Spleen (tissue), 13 donors: Measurements from ENCODE around the gene SLC6A1. TPM values are rescaled to one million over a fixed set of nuclear protein-coding genes. Genes with fewer than 3 reads are reported as not detected.

Experiments used
- DNase-seq: peaks from one replicate; pipeline ENCODE4 v3.0.0-alpha.2; 2020
- H3K27ac ChIP-seq, 8 donors: fragments of 200-600 bp; sonication (generic) in 7 of 8; 1 replicate in 4 of 8; 2 replicates in 4 of 8; pipeline versions ENCODE4 v1.5.0 to v1.8.0; 2016 to 2021; ENCODE audit warnings: inconsistent platforms in 4 of 8, mild to moderate bottlenecking in 4 of 8, moderate library complexity in 1 of 8
- H3K27me3 ChIP-seq, 7 donors: fragments of 200-600 bp; sonication (generic) in 6 of 7; replicated peaks in 1 of 7; 1 replicate in 4 of 7; 2 replicates in 3 of 7; pipeline versions ENCODE4 v1.5.0 to v1.8.0; 2016 to 2021; ENCODE audit warnings: inconsistent platforms in 3 of 7, mild to moderate bottlenecking in 1 of 7
- H3K36me3 ChIP-seq, 6 donors: fragments of 200-600 bp; sonication (generic) in 5 of 6; 1 replicate in 4 of 6; 2 replicates in 2 of 6; pipeline versions ENCODE4 v1.5.0 to v1.8.0; 2016 to 2021; ENCODE audit warnings: inconsistent platforms in 2 of 6
- H3K4me1 ChIP-seq, 6 donors: fragments of 200-600 bp; sonication (generic) in 5 of 6; 1 replicate in 3 of 6; 2 replicates in 3 of 6; pipeline versions ENCODE4 v1.5.0 to v1.8.0; 2016 to 2021; ENCODE audit warnings: inconsistent platforms in 3 of 6
- H3K4me3 ChIP-seq, 8 donors: fragments of 200-600 bp; sonication (generic) in 7 of 8; 1 replicate in 4 of 8; 2 replicates in 4 of 8; pipeline versions ENCODE4 v1.5.0 to v1.8.0; 2016 to 2021; ENCODE audit warnings: inconsistent platforms in 4 of 8, mild to moderate bottlenecking in 4 of 8, moderate library complexity in 2 of 8
- H3K9me3 ChIP-seq, 8 donors: fragments of 200-600 bp; sonication (generic) in 7 of 8; 1 replicate in 4 of 8; 2 replicates in 4 of 8; pipeline versions ENCODE4 v1.5.0 to v1.8.0; 2016 to 2021; ENCODE audit warnings: inconsistent platforms in 4 of 8
- POLR2A ChIP-seq, 3 donors: fragments of 450-650 bp; IDR thresholded peaks; one replicate each; pipeline ENCODE4 v1.5.1; 2017; ENCODE audit warnings: antibody characterized with exemption in 3 of 3, mild to moderate bottlenecking in 1 of 3
- POLR2AphosphoS5 ChIP-seq, 3 donors: sonication (generic); formaldehyde crosslinking; IDR thresholded peaks; one replicate each; pipeline ENCODE4 v1.5.1; 2017; ENCODE audit warnings: antibody characterized with exemption in 3 of 3
- WGBS, 5 donors: extraction: QIAGEN DNeasy Blood & Tissue Kit in 3 of 5; methylation state at CpG; one replicate each; pipeline versions ENCODE4 v1.1.5 to v1.1.7; 2013 to 2018; 5-methylcytosine and 5-hydroxymethylcytosine counted together
- intact Hi-C: fragments of 100-400 bp; cut with DNase I; formaldehyde crosslinking; loops from one replicate; pipeline ENCODE4 v1.15.0; 2023; ENCODE audit warnings: low total_unique reads
- long read RNA-seq, 2 donors: transcript quantifications; one replicate each; lab custom pipeline, GENCODE V29; 2026
- polyA plus RNA-seq, 3 donors: library from polyadenylated mRNA; stranded (reverse); fragments of 200-250 nt; gene quantifications; one replicate each; pipeline ENCODE4 v1.2.1, GENCODE V29; 2013
- total RNA-seq, 7 donors: library from RNA; depleted of rRNA in 3 of 7; stranded (reverse); fragments of >200 nt in 3 of 7; fragmentation: NEBNext Ultra II Directional in 4 of 7; extraction: Animal tissue kit (Norgen Biotek cat#: 25700) in 4 of 7; gene quantifications; one replicate each; pipeline versions ENCODE4 v1.1.0 to v1.2.1, GENCODE V29; 2016 to 2021
- TF ChIP-seq, protein P1 (sequence below), 11 experiments: fragments of 200-600 bp in 7 of 11; fragments of 450-650 bp in 4 of 11; sonication (generic) in 4 of 11; IDR thresholded peaks in 8 of 11; conservative IDR thresholded peaks in 3 of 11; 1 replicate in 7 of 11; 2 replicates in 4 of 11; pipeline versions ENCODE4 v1.4.0 to v1.8.0; 2016 to 2021; ENCODE audit warnings: antibody characterized with exemption in 11 of 11, inconsistent platforms in 4 of 11, mild to moderate bottlenecking in 1 of 11
- donor health status: healthy with polysubstance abuse.
- donor health status: DM: no; HTN: no; CAD: no; lungs with moderate emphysema.
- donor health status: DM: no; HTN: no; CAD: no.
- donor health status: Bipolar disorder and iron deficiency.
- donor health status: healthy.
- donor health status: DM: no; HTN: no; CAD: no.
- donor health status: DM: yes; HTN: yes; CAD: no.

SLC6A1 gene
- total RNA-seq (1 to 10 TPM in 5 of 7 donors, under 1 TPM in 2; 0.20 to 3.0 (median 1.2) TPM), polyA plus RNA-seq (under 1 TPM; 0.11 to 0.45 (median 0.13) TPM)
- long read RNA-seq, donor 1, result 0 reads
- long read RNA-seq, donor 2, full-length matches to known transcripts, result 1 of 1 reads
- long read RNA-seq, donor 2, partial matches to known transcripts, result 0 of 1 reads
- long read RNA-seq, donor 2, other reads (novel, unspliced or antisense), result 0 of 1 reads

- Histone ChIP-seq H3K27ac (no peak within 1 kb of the TSS), H3K9me3 (no peaks in the 10 kb centered on the region), H3K27me3 (peaks cover 3 to 86% (median 34%) of the 10 kb centered on the region in 7 donors), H3K4me1 (peaks cover 0 to 16% (median 6%) of the 10 kb centered on the region in 6 donors), H3K36me3 (no peaks in the 10 kb centered on the region), H3K4me3 (peak within 1 kb of the TSS in 6 of 8 donors; percentile 15 to 58 (median 26))
- intact Hi-C loops, result no loop called here
- 3 to 5% (median 3%) methylated on average over 26 to 69 of the region's 69 CpGs for WGBS, 5 donors
- TF ChIP-seq, protein P1, sequence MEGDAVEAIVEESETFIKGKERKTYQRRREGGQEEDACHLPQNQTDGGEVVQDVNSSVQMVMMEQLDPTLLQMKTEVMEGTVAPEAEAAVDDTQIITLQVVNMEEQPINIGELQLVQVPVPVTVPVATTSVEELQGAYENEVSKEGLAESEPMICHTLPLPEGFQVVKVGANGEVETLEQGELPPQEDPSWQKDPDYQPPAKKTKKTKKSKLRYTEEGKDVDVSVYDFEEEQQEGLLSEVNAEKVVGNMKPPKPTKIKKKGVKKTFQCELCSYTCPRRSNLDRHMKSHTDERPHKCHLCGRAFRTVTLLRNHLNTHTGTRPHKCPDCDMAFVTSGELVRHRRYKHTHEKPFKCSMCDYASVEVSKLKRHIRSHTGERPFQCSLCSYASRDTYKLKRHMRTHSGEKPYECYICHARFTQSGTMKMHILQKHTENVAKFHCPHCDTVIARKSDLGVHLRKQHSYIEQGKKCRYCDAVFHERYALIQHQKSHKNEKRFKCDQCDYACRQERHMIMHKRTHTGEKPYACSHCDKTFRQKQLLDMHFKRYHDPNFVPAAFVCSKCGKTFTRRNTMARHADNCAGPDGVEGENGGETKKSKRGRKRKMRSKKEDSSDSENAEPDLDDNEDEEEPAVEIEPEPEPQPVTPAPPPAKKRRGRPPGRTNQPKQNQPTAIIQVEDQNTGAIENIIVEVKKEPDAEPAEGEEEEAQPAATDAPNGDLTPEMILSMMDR (IDR thresholded peaks at IDR 0.05 in 8 of 11, conservative IDR thresholded peaks at IDR 0.05 in 3 of 11), result no peak
- TF ChIP-seq POLR2A (IDR thresholded peaks at IDR 0.05), result no peak
- DNase-seq, result no peak
Measured at GRCh38 chr3:10992017-10992942, at the start of gene SLC6A1. SLC6A1 (plus strand) TSS chr3:10992748; CDS start chr3:11017212, 24,464 bp downstream.

DNA sequence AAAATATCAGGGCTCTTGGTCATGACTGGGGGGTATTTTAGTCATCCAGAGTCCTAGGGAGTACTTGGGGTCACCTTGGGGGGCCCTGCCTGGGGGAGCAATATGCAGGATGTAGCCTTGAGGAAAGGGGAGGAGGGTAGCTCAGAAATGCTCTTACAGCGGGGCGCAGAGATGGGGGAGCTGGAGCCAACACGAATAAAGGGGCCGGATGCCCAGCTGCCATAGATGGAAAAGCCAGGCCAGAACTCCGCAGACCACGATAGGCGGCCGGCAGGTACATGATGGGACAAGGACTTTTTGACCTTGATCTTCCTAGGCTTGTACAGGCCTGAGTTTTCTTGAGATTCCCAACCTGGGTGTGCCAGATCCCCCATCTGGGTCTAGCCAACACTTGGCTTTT lies 47.7 kb upstream of the SLC6A1 start:
- TF ChIP-seq, protein P1 (IDR thresholded peaks at IDR 0.05 in 8 of 11, conservative IDR thresholded peaks at IDR 0.05 in 3 of 11), result no peak
- TF ChIP-seq POLR2AphosphoS5 (IDR thresholded peaks at IDR 0.05) (no peak), POLR2A (IDR thresholded peaks at IDR 0.05) (no peak)
- intact Hi-C loops, result loop anchor here (5.0 to 10.0 kb wide), 2 partner anchors 112 to 190 kb away; no protein-coding TSS in a partner anchor
- peak; percentile 32 for DNase-seq
- H3K4me1 ChIP-seq, result no peaks in the 10 kb centered on the region
- WGBS, 5 donors, result 79 to 96% (median 91%) methylated on average over 8 of the region's 8 CpGs
- no peaks in the 10 kb centered on the region for H3K36me3 ChIP-seq
- no peak overlapping the region for H3K27ac ChIP-seq
- H3K9me3 ChIP-seq, result peaks cover 0 to 8% (median 5%) of the 10 kb centered on the region in 8 donors
- no peak overlapping the region for H3K4me3 ChIP-seq
- peaks cover 0 to 55% (median 0%) of the 10 kb centered on the region in 7 donors for H3K27me3 ChIP-seq

DNA sequence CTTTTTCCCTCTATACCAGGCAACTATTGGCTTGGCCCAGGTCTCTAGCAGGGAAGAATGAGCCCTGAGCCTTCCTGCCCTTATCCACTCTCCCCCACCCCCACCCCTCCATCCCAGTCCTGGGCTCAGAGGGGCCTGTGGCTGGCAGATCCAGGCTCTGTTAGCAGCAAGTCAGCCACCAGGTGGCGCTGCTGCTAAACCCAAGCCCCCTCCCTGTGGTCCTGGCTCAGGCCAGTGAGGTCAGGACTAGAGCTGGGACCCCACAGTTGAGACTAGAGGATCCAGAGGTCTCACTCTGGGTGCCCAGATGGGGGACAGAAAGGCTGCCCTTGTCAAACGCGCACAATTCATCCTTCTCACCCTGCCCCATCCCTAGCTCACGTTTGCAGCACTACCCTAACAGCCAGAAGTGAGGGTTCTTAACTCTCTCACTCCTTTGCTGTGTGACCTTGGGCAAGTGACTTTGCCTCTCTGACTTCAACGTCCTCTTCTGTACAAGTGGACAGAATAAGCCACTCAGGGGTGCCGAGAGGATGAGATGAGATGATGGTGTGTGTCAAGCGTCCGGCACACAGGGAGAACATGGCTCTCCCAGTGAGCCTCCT lies 46.8 kb upstream of the SLC6A1 start:
- 41 to 54% (median 47%) methylated on average over 7 to 8 of the region's 8 CpGs for WGBS, 5 donors

More for the DNA sequence above, 46.8 kb upstream of the SLC6A1 start:
- peak; percentile 88 for DNase-seq
- Histone ChIP-seq H3K27me3 (peaks cover 0 to 55% (median 0%) of the 10 kb centered on the region in 7 donors), H3K9me3 (peaks cover 0 to 8% (median 5%) of the 10 kb centered on the region in 8 donors), H3K4me3 (no peak overlapping the region), H3K4me1 (no peaks in the 10 kb centered on the region), H3K36me3 (no peaks in the 10 kb centered on the region), H3K27ac (no peak overlapping the region)
- TF ChIP-seq, protein P1 (IDR thresholded peaks at IDR 0.05 in 8 of 11, conservative IDR thresholded peaks at IDR 0.05 in 3 of 11), result peak in 10 of 11 experiments; percentile 28 to 86 (median 72)
- TF ChIP-seq POLR2A (IDR thresholded peaks at IDR 0.05), result no peak
- intact Hi-C loops, result loop anchor here (5.0 to 10.0 kb wide), 2 partner anchors 112 to 191 kb away; no protein-coding TSS in a partner anchor
